H1 (cell line): ENCODE results near the gene DHX34. TPM values are rescaled to one million over a fixed set of nuclear protein-coding genes. Genes with fewer than 3 reads are reported as not detected.

ENCODE experiments used
- CTCF ChIA-PET: fragments of 300-600 bp; sonication (Branson Sonifier 250); formaldehyde crosslinking; loops from one replicate; lab custom pipeline; 2021; ENCODE audit not compliant: partially characterized antibody; lab: Charles Lee
- POLR2A ChIA-PET: fragments of 300-600 bp; sonication (Branson Sonifier 250); formaldehyde crosslinking; loops from one replicate; lab custom pipeline; 2021; ENCODE audit warnings: inconsistent platforms; ENCODE audit not compliant: partially characterized antibody; lab: Charles Lee
- DNase-seq, 2 experiments: peaks; one replicate each; pipeline versions ENCODE4 v3.0.0 to v3.0.0-alpha.2; 2010 to 2022; ENCODE audit warnings: low spot score in 2 of 2, low read depth in 1 of 2, mixed read lengths in 1 of 2
- FAIRE-seq: peaks from 2 replicates; lab custom pipeline; 2011; peaks lifted over from hg19 to GRCh38; lab: Jason Lieb, UNC
- H2AFZ ChIP-seq: 2 replicates; pipeline ENCODE4 v1.8.1; 2012; ENCODE audit warnings: low read length, inconsistent platforms
- H2AK5ac ChIP-seq: 2 replicates; pipeline ENCODE4 v1.6.1; 2013; ENCODE audit warnings: low read depth, low read length
- H2BK120ac ChIP-seq: replicated peaks from 2 replicates; pipeline ENCODE3; 2013; ENCODE audit warnings: low read depth, low read length, inconsistent platforms
- H2BK12ac ChIP-seq: 2 replicates; pipeline ENCODE4 v1.6.1; 2013; ENCODE audit warnings: low read depth, low read length
- H2BK15ac ChIP-seq: 2 replicates; pipeline ENCODE4 v1.6.1; 2013; ENCODE audit warnings: low read length
- H2BK20ac ChIP-seq: 2 replicates; pipeline ENCODE4 v1.6.1; 2013; ENCODE audit warnings: low read length
- H2BK5ac ChIP-seq: 2 replicates; pipeline ENCODE4 v1.6.1; 2013; ENCODE audit warnings: low read depth, low read length
- H3K14ac ChIP-seq: 2 replicates; pipeline ENCODE4 v1.6.1; 2013; ENCODE audit warnings: inconsistent platforms; ENCODE audit not compliant: insufficient read length
- H3K18ac ChIP-seq: 2 replicates; pipeline ENCODE4 v1.6.1; 2013; ENCODE audit warnings: low read length; ENCODE audit errors: extremely low read depth
- H3K23ac ChIP-seq: 2 replicates; pipeline ENCODE4 v1.6.1; 2013; ENCODE audit warnings: inconsistent platforms; ENCODE audit not compliant: insufficient read length
- H3K23me2 ChIP-seq: 2 replicates; pipeline ENCODE4 v1.6.1; 2013; ENCODE audit warnings: low read depth, low read length
- H3K27ac ChIP-seq: 2 replicates; pipeline ENCODE4 v1.6.1; 2011; ENCODE audit warnings: low read depth, low read length, inconsistent platforms
- H3K27me3 ChIP-seq, 4 experiments: replicated peaks in 1 of 4; 1 replicate in 1 of 4; 2 replicates in 3 of 4; pipeline versions ENCODE4 v1.6.1 to v1.8.1; 2011 to 2013; ENCODE audit warnings: low read length in 3 of 4, mild to moderate bottlenecking in 3 of 4, inconsistent platforms in 2 of 4, mixed read lengths in 2 of 4, moderate library complexity in 1 of 4; ENCODE audit not compliant: control insufficient read depth in 3 of 4, insufficient read depth in 3 of 4; ENCODE audit errors: extremely low read depth in 1 of 4
- H3K36me3 ChIP-seq, 4 experiments: 2 replicates each; pipeline versions ENCODE4 v1.6.1 to v1.8.1; 2011 to 2013; ENCODE audit warnings: mild to moderate bottlenecking in 4 of 4, low read length in 3 of 4, moderate library complexity in 2 of 4, control low read depth in 1 of 4, inconsistent platforms in 1 of 4; ENCODE audit not compliant: insufficient read depth in 4 of 4, control insufficient read depth in 2 of 4
- H3K4ac ChIP-seq: replicated peaks from 2 replicates; pipeline ENCODE3; 2013; ENCODE audit warnings: low read length, low read depth, mixed read lengths, inconsistent platforms; ENCODE audit not compliant: insufficient read length
- H3K4me1 ChIP-seq, 4 experiments: replicated peaks in 1 of 4; 1 replicate in 1 of 4; 2 replicates in 3 of 4; pipeline versions ENCODE4 v1.6.1 to v1.8.1; 2011 to 2013; ENCODE audit warnings: low read length in 3 of 4, inconsistent platforms in 2 of 4, mixed read lengths in 1 of 4; ENCODE audit not compliant: insufficient read depth in 4 of 4, control insufficient read depth in 3 of 4
- H3K4me2 ChIP-seq, 2 experiments: 2 replicates each; pipeline versions ENCODE4 v1.6.1 to v1.8.1; 2011 to 2013; ENCODE audit warnings: low read depth in 2 of 2, low read length in 2 of 2, control low read depth in 1 of 2, inconsistent platforms in 1 of 2, mild to moderate bottlenecking in 1 of 2; ENCODE audit not compliant: insufficient read depth in 1 of 2
- H3K4me3 ChIP-seq, 4 experiments: fragments of 200-600, 300-600 bp in 1 of 4; sonication (generic), shearing (Covaris generic), sonication (Bioruptor Twin) in 1 of 4; 2 replicates each; pipeline versions ENCODE4 v1.5.1 to v1.8.1; 2011 to 2016; ENCODE audit warnings: low read length in 4 of 4, low read depth in 3 of 4, control low read depth in 2 of 4, inconsistent platforms in 2 of 4, mild to moderate bottlenecking in 2 of 4, mixed read lengths in 1 of 4, moderate library complexity in 1 of 4; ENCODE audit not compliant: insufficient read depth in 2 of 4; ENCODE audit errors: extremely low read depth in 1 of 4
- H3K56ac ChIP-seq: replicated peaks from 2 replicates; pipeline ENCODE3; 2013; ENCODE audit warnings: low read depth, mild to moderate bottlenecking, mixed read lengths, low read length, inconsistent platforms; ENCODE audit not compliant: insufficient read length
- H3K79me1 ChIP-seq: 2 replicates; pipeline ENCODE4 v1.6.1; 2013; ENCODE audit warnings: low read depth, low read length, control low read depth
- H3K79me2 ChIP-seq, 2 experiments: 2 replicates each; pipeline versions ENCODE4 v1.6.1 to v1.8.1; 2012 to 2013; ENCODE audit warnings: low read length in 2 of 2, mild to moderate bottlenecking in 2 of 2, inconsistent platforms in 1 of 2; ENCODE audit not compliant: insufficient read depth in 2 of 2, control insufficient read depth in 1 of 2
- H3K9ac ChIP-seq, 4 experiments: replicated peaks in 1 of 4; 1 replicate in 1 of 4; 2 replicates in 3 of 4; pipeline versions ENCODE4 v1.6.1 to v1.8.1; 2011 to 2013; ENCODE audit warnings: low read depth in 3 of 4, low read length in 3 of 4, control low read depth in 2 of 4, mild to moderate bottlenecking in 2 of 4, moderate library complexity in 2 of 4, inconsistent platforms in 1 of 4; ENCODE audit errors: extremely low read depth in 1 of 4
- H3K9me3 ChIP-seq, 2 experiments: 2 replicates each; pipeline versions ENCODE4 v1.6.1 to v1.8.1; 2012 to 2013; ENCODE audit warnings: mild to moderate bottlenecking in 2 of 2, moderate library complexity in 2 of 2, control low read depth in 1 of 2, inconsistent platforms in 1 of 2, low read depth in 1 of 2, low read length in 1 of 2, mixed read lengths in 1 of 2; ENCODE audit not compliant: insufficient read depth in 2 of 2
- H4K20me1 ChIP-seq, 2 experiments: replicated peaks in 1 of 2; 2 replicates each; pipeline versions ENCODE3 to v1.8.1; 2011 to 2013; ENCODE audit warnings: inconsistent platforms in 2 of 2, low read length in 2 of 2, mild to moderate bottlenecking in 1 of 2; ENCODE audit not compliant: insufficient read depth in 2 of 2, control insufficient read depth in 1 of 2
- H4K5ac ChIP-seq: 2 replicates; pipeline ENCODE4 v1.6.1; 2013; ENCODE audit warnings: low read length, low read depth, mixed read lengths, inconsistent platforms; ENCODE audit not compliant: insufficient read length
- H4K8ac ChIP-seq: 2 replicates; pipeline ENCODE4 v1.8.0; 2013; ENCODE audit warnings: mild to moderate bottlenecking, moderate library complexity, low read length, inconsistent platforms; ENCODE audit not compliant: insufficient read depth; ENCODE audit errors: extremely low read depth
- H4K91ac ChIP-seq: replicated peaks from 2 replicates; pipeline ENCODE3; 2013; ENCODE audit warnings: low read length, mixed read lengths, inconsistent platforms; ENCODE audit not compliant: insufficient read length
- CTBP2 ChIP-seq: IDR thresholded peaks from 2 replicates; pipeline ENCODE4 v1.7.0; 2011; ENCODE audit warnings: borderline replicate concordance, mild to moderate bottlenecking, moderate library complexity, mixed read lengths, low read length; ENCODE audit not compliant: insufficient read depth, insufficient read length
- GTF2F1 ChIP-seq: IDR thresholded peaks from 2 replicates; pipeline ENCODE4 v1.6.1; 2012; ENCODE audit warnings: low read depth, low read length, improper control_type of control experiment, borderline replicate concordance
- SAP30 ChIP-seq: fragments of 300-600 bp; sonication (generic); IDR thresholded peaks from 2 replicates; pipeline ENCODE4 v1.7.1; 2012; ENCODE audit warnings: low read length, moderate library complexity, mild to moderate bottlenecking, inconsistent platforms; ENCODE audit not compliant: insufficient read depth, insufficient replicate concordance
- SUZ12 ChIP-seq: fragments of 200-600 bp; sonication (generic); IDR thresholded peaks from 2 replicates; pipeline ENCODE4 v1.6.1; 2012; ENCODE audit warnings: mild to moderate bottlenecking, inconsistent platforms, low read length, moderate library complexity, mixed read lengths
- TEAD4 ChIP-seq: IDR thresholded peaks from 2 replicates; pipeline ENCODE4 v1.6.1; 2012; ENCODE audit warnings: low read depth, low read length, inconsistent platforms, mixed read lengths
- YY1 ChIP-seq: IDR thresholded peaks from 2 replicates; pipeline ENCODE4 v1.6.1; 2011; ENCODE audit warnings: low read depth, mild to moderate bottlenecking, low read length
- WGBS, 2 experiments: shearing (Covaris generic) in 1 of 2; methylation state at CpG; one replicate each; pipeline versions ENCODE4 v1.1.6 to v1.1.7; 2013 to 2015; ENCODE audit warnings: low lambda C conversion rate in 2 of 2, mixed read lengths in 2 of 2, inconsistent platforms in 1 of 2, low coverage in 1 of 2, missing lambda C conversion rate in 1 of 2; ENCODE audit not compliant: insufficient replicate concordance in 2 of 2, insufficient coverage in 1 of 2, insufficient read length in 1 of 2; ENCODE audit errors: extremely low coverage in 1 of 2, missing lambda C conversion rate in 1 of 2; 5-methylcytosine and 5-hydroxymethylcytosine counted together
- polyA plus RNA-seq, 7 experiments: library from polyadenylated mRNA; depleted of rRNA in 3 of 7; stranded (reverse) in 5 of 7; unstranded in 2 of 7; fragments of >200 nt in 5 of 7; fragments of 200-250 nt in 2 of 7; gene quantifications; 1 replicate in 5 of 7; 2 replicates in 1 of 7; 4 replicates in 1 of 7; pipeline versions ENCODE4 v1.2.1 to v1.2.3, GENCODE V29; 2011 to 2013; ENCODE audit warnings: missing spikeins in 2 of 7, mixed read lengths in 2 of 7
- total RNA-seq: library from RNA; stranded (reverse); fragmentation: NEBNext Ultra II Directional; extraction: Animal tissue kit (Norgen Biotek cat#: 25700); gene quantifications from 2 replicates; pipeline ENCODE4 v1.2.1, GENCODE V29; 2021
- TF ChIP-seq, protein P1 (sequence below): IDR thresholded peaks from 2 replicates; pipeline ENCODE4 v1.6.1; 2011; ENCODE audit warnings: low read depth, mild to moderate bottlenecking, low read length; ENCODE audit not compliant: insufficient read depth

The DHX34 gene
- total and polyA plus RNA-seq, 2 of the 8 experiments (the other 6 are each of a cell fraction or from before 2014, with no cell fraction given) = 17.5 to 24.3 TPM

DNA sequence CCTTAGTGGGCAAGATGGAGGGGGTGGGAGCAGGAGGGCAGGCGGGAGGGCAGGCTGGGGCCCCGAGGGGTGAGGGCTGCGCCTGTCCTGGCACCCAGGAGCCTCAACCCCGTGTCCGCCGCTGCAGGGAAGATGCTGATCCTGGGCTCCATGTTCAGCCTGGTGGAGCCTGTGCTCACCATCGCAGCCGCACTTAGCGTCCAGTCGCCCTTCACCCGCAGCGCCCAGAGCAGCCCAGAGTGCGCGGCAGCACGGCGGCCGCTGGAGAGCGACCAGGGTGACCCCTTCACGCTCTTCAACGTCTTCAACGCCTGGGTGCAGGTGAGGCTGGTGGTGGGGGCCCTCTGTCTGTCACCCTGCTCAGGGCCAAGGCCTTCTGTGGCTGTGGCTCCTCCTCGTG lies 23.5 kb downstream of the DHX34 start:
- H3K36me3 ChIP-seq = peaks cover 32 to 72% (median 62%) of the 10 kb centered on the region in 4 experiments
- no peak overlapping the region for H3K56ac ChIP-seq
- no peak overlapping the region for H2BK20ac ChIP-seq
- TF ChIP-seq, protein P1, sequence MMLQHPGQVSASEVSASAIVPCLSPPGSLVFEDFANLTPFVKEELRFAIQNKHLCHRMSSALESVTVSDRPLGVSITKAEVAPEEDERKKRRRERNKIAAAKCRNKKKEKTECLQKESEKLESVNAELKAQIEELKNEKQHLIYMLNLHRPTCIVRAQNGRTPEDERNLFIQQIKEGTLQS = no peak
- no peak for TF ChIP-seq CTBP2
- TF ChIP-seq GTF2F1 = no peak
- no peak for TF ChIP-seq YY1
- TF ChIP-seq TEAD4 = no peak
- no peak for TF ChIP-seq SUZ12
- no peak for TF ChIP-seq SAP30

More for the DNA sequence above, 23.5 kb downstream of the DHX34 start:
- no peak overlapping the region for H3K4me3 ChIP-seq
- H3K4me2 ChIP-seq = no peak overlapping the region
- no peak overlapping the region for H3K14ac ChIP-seq
- H3K79me1 ChIP-seq = no peaks in the 10 kb centered on the region; the same call in 1 of the 2 replicates
- H3K4ac ChIP-seq = no peak overlapping the region
- peaks cover 1 to 23% of the 10 kb centered on the region in 2 experiments for H4K20me1 ChIP-seq
- H2BK15ac ChIP-seq = no peak overlapping the region
- no peak overlapping the region for H3K18ac ChIP-seq
- no peak overlapping the region for H2BK120ac ChIP-seq
- H3K23me2 ChIP-seq = no peaks in the 10 kb centered on the region
- H3K23ac ChIP-seq = no peak overlapping the region
- no peak overlapping the region for H4K91ac ChIP-seq
- no peak overlapping the region for H2BK12ac ChIP-seq
- no peak overlapping the region for H3K9ac ChIP-seq
- no peak overlapping the region for H4K5ac ChIP-seq
- CTCF ChIA-PET = no interaction called here
- no peaks in the 10 kb centered on the region for H3K79me2 ChIP-seq
- no peak overlapping the region for H3K27ac ChIP-seq
- no peak overlapping the region for H4K8ac ChIP-seq
- DNase-seq (no peak), FAIRE-seq (no peak)
- H3K27me3 ChIP-seq = no peaks in the 10 kb centered on the region
- H3K4me1 ChIP-seq = no peaks in the 10 kb centered on the region
- 100% methylated on average over 12 of the region's 22 CpGs; no CpG with 5 or more reads in 1 of the 2 experiments for WGBS, 2 experiments
- H2AFZ ChIP-seq = no peak overlapping the region
- no peak overlapping the region; the same call in 1 of the 2 replicates for H2BK5ac ChIP-seq
- POLR2A ChIA-PET = interaction anchor here (1.4 to 3.0 kb wide), 3 partner anchors 8 to 24 kb away, joined by 3 to 12 read pairs (median 6); no protein-coding TSS in a partner anchor
- no peak overlapping the region for H2AK5ac ChIP-seq
- H3K9me3 ChIP-seq = no peaks in the 10 kb centered on the region
